Ovary (tissue), 3 donors: ENCODE measurements around the gene PIGK.

Source experiments
- POLR2A ChIP-seq: fragments of 450-650 bp; IDR thresholded peaks from one replicate; pipeline ENCODE4 v1.6.1; 2017; ENCODE audit warnings: antibody characterized with exemption, mild to moderate bottlenecking, moderate library complexity
- TF ChIP-seq, protein P1 (sequence below), 3 donors: fragments of 450-650 bp in 2 of 3; fragments of 200-600 bp in 1 of 3; IDR thresholded peaks; one replicate each; pipeline versions ENCODE4 v1.5.1 to v1.8.0; 2016 to 2022; ENCODE audit warnings: antibody characterized with exemption in 3 of 3, mild to moderate bottlenecking in 1 of 3
- donor health status: DM: no; HTN: no; CAD: no.

DNA sequence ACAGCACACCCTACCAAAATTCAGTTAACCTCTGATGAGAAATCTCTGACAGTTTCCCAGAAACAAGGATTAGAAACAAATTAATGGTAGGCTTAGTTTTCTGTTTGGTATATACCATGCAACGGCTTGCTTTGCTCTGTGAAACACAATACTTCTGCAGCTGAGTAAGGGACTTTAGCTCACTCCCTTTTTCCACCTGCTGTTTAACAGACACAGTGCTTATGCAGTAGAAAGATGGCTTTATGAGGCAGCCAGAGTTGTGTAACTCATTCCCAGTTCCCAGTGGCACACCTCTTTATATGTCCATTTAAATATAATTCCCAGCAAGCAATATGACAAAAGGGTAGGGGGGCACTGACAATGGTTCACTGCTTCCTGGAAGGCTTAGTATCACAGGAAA, 124.0 kb downstream of the PIGK start:
- TF ChIP-seq, protein P1, sequence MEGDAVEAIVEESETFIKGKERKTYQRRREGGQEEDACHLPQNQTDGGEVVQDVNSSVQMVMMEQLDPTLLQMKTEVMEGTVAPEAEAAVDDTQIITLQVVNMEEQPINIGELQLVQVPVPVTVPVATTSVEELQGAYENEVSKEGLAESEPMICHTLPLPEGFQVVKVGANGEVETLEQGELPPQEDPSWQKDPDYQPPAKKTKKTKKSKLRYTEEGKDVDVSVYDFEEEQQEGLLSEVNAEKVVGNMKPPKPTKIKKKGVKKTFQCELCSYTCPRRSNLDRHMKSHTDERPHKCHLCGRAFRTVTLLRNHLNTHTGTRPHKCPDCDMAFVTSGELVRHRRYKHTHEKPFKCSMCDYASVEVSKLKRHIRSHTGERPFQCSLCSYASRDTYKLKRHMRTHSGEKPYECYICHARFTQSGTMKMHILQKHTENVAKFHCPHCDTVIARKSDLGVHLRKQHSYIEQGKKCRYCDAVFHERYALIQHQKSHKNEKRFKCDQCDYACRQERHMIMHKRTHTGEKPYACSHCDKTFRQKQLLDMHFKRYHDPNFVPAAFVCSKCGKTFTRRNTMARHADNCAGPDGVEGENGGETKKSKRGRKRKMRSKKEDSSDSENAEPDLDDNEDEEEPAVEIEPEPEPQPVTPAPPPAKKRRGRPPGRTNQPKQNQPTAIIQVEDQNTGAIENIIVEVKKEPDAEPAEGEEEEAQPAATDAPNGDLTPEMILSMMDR (IDR thresholded peaks at IDR 0.05), result no peak
- TF ChIP-seq POLR2A, result no peak
